ENCODE measurements around the gene FGD5. TPM values are rescaled to one million over a fixed set of nuclear protein-coding genes. Genes with fewer than 3 reads are reported as not detected.
A peak's percentile ranks its signal among the peaks of the same experiment; 100 is the strongest.

The FGD5 gene
- total and polyA plus RNA-seq, 3 donors from 2014 or later, result 14.4 to 17.8 (median 15.6) TPM

DNA sequence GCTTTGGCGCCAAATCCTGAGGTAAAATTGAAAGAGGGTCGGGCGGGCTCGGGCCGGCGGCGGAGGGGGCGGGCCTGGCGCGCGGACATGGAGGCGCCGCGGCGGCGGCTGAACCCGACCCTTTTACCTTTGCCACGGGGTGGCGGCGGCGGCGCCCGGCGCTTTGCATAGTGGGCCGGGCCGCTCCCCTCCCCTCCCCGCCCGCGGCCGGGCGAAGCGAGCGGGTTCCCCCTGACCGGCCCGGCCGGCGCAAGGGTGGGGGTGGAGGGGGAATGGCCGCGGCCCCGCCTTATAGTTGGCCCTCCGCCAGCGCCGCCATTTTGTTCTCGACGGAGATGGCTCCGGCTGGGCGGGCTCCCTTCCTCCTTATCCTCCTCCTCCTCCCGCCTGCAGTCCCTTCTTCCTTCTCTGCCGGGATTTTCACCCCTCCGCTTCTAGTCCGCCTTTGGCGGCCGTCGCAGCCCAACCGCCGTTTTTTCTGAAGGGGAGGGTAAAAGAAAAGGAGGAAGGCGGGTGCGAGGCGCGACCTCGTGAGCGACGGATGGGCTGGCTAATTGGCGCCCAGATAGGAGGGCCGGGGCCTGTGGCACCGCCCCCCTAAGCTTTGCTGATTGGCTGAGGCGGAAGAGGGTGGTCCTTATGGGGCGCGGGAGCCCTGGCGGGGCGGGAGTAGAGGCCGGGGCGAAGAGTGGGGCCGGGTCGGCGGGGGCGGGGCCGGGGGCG lies 129.3 kb downstream of the FGD5 start:
- WGBS, 2 donors, result 1% methylated on average over 34 to 78 of the region's 79 CpGs
- intact Hi-C loops (cut with DNase I; ENCODE audit: low total_unique reads), result no loop called here
- peak overlapping the region; percentile 93 to 94 for H3K4me3 ChIP-seq

DNA sequence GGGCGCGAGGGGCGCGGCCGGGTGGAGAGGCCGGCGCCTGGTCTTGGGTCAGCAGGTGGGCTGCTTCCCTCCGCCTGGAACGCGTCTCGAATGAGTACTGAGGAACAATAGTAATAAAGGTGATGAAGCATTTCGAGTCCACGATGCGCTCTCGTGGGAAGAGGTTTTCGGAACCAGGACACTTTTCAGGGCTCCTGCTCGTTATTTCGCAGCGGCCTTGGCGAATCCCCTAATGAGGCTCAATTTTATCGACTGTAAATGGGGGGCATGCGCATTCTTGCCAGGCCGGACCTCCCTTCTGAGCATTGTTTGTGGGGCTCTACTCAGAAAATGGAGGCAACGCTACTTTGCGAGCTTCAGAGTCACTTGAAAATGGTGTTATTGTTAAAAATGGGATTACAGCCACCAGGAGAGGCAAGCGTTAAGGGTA lies 129.9 kb downstream of the FGD5 start:
- 1 to 2% methylated on average over 22 to 26 of the region's 26 CpGs for WGBS, 2 donors

More for the DNA sequence above, 129.3 kb downstream of the FGD5 start:
- Histone ChIP-seq H3K27ac (peak overlapping the region; percentile 98 to 99), H3K4me1 (peaks cover 13% of the 10 kb centered on the region), H3K27me3 (no peaks in the 10 kb centered on the region), H3K9me3 (no peaks in the 10 kb centered on the region), H3K36me3 (ENCODE audit: low read depth, missing control alignments) (no peaks in the 10 kb centered on the region)
- TF ChIP-seq, protein P1, sequence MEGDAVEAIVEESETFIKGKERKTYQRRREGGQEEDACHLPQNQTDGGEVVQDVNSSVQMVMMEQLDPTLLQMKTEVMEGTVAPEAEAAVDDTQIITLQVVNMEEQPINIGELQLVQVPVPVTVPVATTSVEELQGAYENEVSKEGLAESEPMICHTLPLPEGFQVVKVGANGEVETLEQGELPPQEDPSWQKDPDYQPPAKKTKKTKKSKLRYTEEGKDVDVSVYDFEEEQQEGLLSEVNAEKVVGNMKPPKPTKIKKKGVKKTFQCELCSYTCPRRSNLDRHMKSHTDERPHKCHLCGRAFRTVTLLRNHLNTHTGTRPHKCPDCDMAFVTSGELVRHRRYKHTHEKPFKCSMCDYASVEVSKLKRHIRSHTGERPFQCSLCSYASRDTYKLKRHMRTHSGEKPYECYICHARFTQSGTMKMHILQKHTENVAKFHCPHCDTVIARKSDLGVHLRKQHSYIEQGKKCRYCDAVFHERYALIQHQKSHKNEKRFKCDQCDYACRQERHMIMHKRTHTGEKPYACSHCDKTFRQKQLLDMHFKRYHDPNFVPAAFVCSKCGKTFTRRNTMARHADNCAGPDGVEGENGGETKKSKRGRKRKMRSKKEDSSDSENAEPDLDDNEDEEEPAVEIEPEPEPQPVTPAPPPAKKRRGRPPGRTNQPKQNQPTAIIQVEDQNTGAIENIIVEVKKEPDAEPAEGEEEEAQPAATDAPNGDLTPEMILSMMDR (IDR thresholded peaks at IDR 0.05), result no peak
- no peak for TF ChIP-seq POLR2A (IDR thresholded peaks at IDR 0.05)
- DNase-seq, result peak; percentile 98

GRCh38 chr3:14949126-14949525 lies 130.4 kb downstream of the FGD5 start:
- no peak for TF ChIP-seq POLR2A (IDR thresholded peaks at IDR 0.05)
- TF ChIP-seq, protein P1 (IDR thresholded peaks at IDR 0.05), result no peak
- Histone ChIP-seq H3K9me3 (no peaks in the 10 kb centered on the region), H3K4me3 (peak overlapping the region; percentile 93 to 94), H3K4me1 (peaks cover 13% of the 10 kb centered on the region), H3K27ac (peak overlapping the region; percentile 72 to 99), H3K27me3 (no peaks in the 10 kb centered on the region), H3K36me3 (ENCODE audit: low read depth, missing control alignments) (no peaks in the 10 kb centered on the region)
- no peak for DNase-seq
- 9 to 15% methylated on average over 5 of the region's 5 CpGs for WGBS, 2 donors
- intact Hi-C loops (cut with DNase I; ENCODE audit: low total_unique reads), result no loop called here

More for the DNA sequence above, 129.9 kb downstream of the FGD5 start:
- Histone ChIP-seq H3K36me3 (ENCODE audit: low read depth, missing control alignments) (no peaks in the 10 kb centered on the region), H3K4me1 (peaks cover 13% of the 10 kb centered on the region), H3K4me3 (peak overlapping the region; percentile 93 to 94), H3K27ac (peak overlapping the region; percentile 72 to 99), H3K27me3 (no peaks in the 10 kb centered on the region), H3K9me3 (no peaks in the 10 kb centered on the region)
- TF ChIP-seq POLR2A (IDR thresholded peaks at IDR 0.05), result no peak
- TF ChIP-seq, protein P1 (IDR thresholded peaks at IDR 0.05), result no peak
- intact Hi-C loops (cut with DNase I; ENCODE audit: low total_unique reads), result no loop called here
- no peak for DNase-seq

GRCh38 chr3:14950274-14950673 lies 131.5 kb downstream of the FGD5 start:
- TF ChIP-seq, protein P1 (IDR thresholded peaks at IDR 0.05), result no peak
- no peak for TF ChIP-seq POLR2A (IDR thresholded peaks at IDR 0.05)
- Histone ChIP-seq H3K4me3 (no peak overlapping the region), H3K27me3 (no peaks in the 10 kb centered on the region), H3K36me3 (ENCODE audit: low read depth, missing control alignments) (no peaks in the 10 kb centered on the region), H3K9me3 (no peaks in the 10 kb centered on the region), H3K4me1 (peaks cover 13% of the 10 kb centered on the region), H3K27ac (no peak overlapping the region)
- intact Hi-C loops (cut with DNase I; ENCODE audit: low total_unique reads), result no loop called here
- 51 to 60% methylated on average over 2 of the region's 2 CpGs for WGBS, 2 donors
- no peak for DNase-seq

GRCh38 chr3:14957153-14957552 lies 138.4 kb downstream of the FGD5 start:
- Histone ChIP-seq H3K27me3 (no peaks in the 10 kb centered on the region), H3K9me3 (no peaks in the 10 kb centered on the region), H3K4me1 (peaks cover 5% of the 10 kb centered on the region), H3K4me3 (no peak overlapping the region), H3K36me3 (ENCODE audit: low read depth, missing control alignments) (no peaks in the 10 kb centered on the region), H3K27ac (no peak overlapping the region)
- DNase-seq, result no peak
- WGBS, 2 donors, result 83 to 89% methylated on average over 1 of the region's 1 CpG
- intact Hi-C loops (cut with DNase I; ENCODE audit: low total_unique reads), result no loop called here
- no peak for TF ChIP-seq POLR2A (IDR thresholded peaks at IDR 0.05)
- TF ChIP-seq, protein P1 (IDR thresholded peaks at IDR 0.05), result no peak
